Stimulated activated CD4-positive, alpha-beta T cell treated with anti-CD3 and anti-CD28 coated beads, Interleukin-12 subunit alpha, Interleukin-12 subunit beta, amount 100 ng/mL, for 24 hours (primary cell): Measurements from ENCODE around the gene PRKG1.

Source experiments
- DNase-seq, 2 experiments: peaks; one replicate each; pipeline ENCODE4 v3.0.0-alpha.2; 2020; ENCODE audit warnings: low read depth in 2 of 2

PRKG1 gene

GRCh38 chr10:51804866-51805265 lies 730.6 kb downstream of the PRKG1 start:
- no peak for DNase-seq

GRCh38 chr10:51806079-51806835 lies 732.0 kb downstream of the PRKG1 start:
- no peak for DNase-seq

- DNase-seq = no peak
Observed at GRCh38 chr10:51808187-51808586, 733.9 kb downstream of the PRKG1 start.

- no peak for DNase-seq
Observed at GRCh38 chr10:51815723-51816122, 741.4 kb downstream of the PRKG1 start.

GRCh38 chr10:51821045-51821444 lies 746.8 kb downstream of the PRKG1 start:
- DNase-seq = no peak

GRCh38 chr10:51821745-51822144 lies 747.5 kb downstream of the PRKG1 start:
- no peak for DNase-seq

GRCh38 chr10:51832652-51833383 lies 758.5 kb downstream of the PRKG1 start:
- no peak for DNase-seq

- no peak for DNase-seq
Observed at GRCh38 chr10:51834548-51834947, 760.3 kb downstream of the PRKG1 start.

- DNase-seq = no peak
Observed at GRCh38 chr10:51838471-51838870, 764.2 kb downstream of the PRKG1 start.

- no peak for DNase-seq
Observed at GRCh38 chr10:51843966-51844365, 769.7 kb downstream of the PRKG1 start.

- DNase-seq = no peak
Observed at GRCh38 chr10:51846856-51847506, 772.7 kb downstream of the PRKG1 start.

GRCh38 chr10:51852297-51852696 lies 778.0 kb downstream of the PRKG1 start:
- no peak for DNase-seq

- DNase-seq = no peak
Observed at GRCh38 chr10:51857305-51857704, 783.0 kb downstream of the PRKG1 start.

- no peak for DNase-seq
Observed at GRCh38 chr10:51860257-51860656, 786.0 kb downstream of the PRKG1 start.

GRCh38 chr10:51861051-51861450 lies 786.8 kb downstream of the PRKG1 start:
- no peak for DNase-seq

GRCh38 chr10:51861731-51862130 lies 787.4 kb downstream of the PRKG1 start:
- DNase-seq = no peak

- DNase-seq = no peak
Observed at GRCh38 chr10:51862149-51862548, 787.9 kb downstream of the PRKG1 start.

GRCh38 chr10:51867956-51868355 lies 793.7 kb downstream of the PRKG1 start:
- DNase-seq = no peak

- no peak for DNase-seq
Observed at GRCh38 chr10:51874131-51874530, 799.8 kb downstream of the PRKG1 start.

GRCh38 chr10:51875610-51876009 lies 801.3 kb downstream of the PRKG1 start:
- no peak for DNase-seq

- DNase-seq = no peak
Observed at GRCh38 chr10:51876503-51876902, 802.2 kb downstream of the PRKG1 start.

GRCh38 chr10:51876979-51877378 lies 802.7 kb downstream of the PRKG1 start:
- no peak for DNase-seq

GRCh38 chr10:51877636-51878035 lies 803.3 kb downstream of the PRKG1 start:
- DNase-seq = no peak
